C4-2B (cell line): ENCODE measurements around the gene SYNJ2.

Source experiments
- CTCF ChIP-seq: fragments of 450-650 bp; conservative IDR thresholded peaks from 2 replicates; pipeline ENCODE4 v1.5.1; 2017; ENCODE audit warnings: mild to moderate bottlenecking
- ZFX ChIP-seq: fragments of 450-650 bp; IDR thresholded peaks from 2 replicates; pipeline ENCODE4 v1.6.1; 2017

GRCh38 chr6:158061361-158061708, 79.7 kb downstream of the SYNJ2 start:
- no peak for TF ChIP-seq CTCF
- TF ChIP-seq ZFX = no peak
